Kidney (tissue), 14 donors: Measurements from ENCODE around the gene LTA4H. TPM values are rescaled to one million over a fixed set of nuclear protein-coding genes. Genes with fewer than 3 reads are reported as not detected.

Experiments
- DNase-seq, 5 donors: peaks; one replicate each; pipeline ENCODE4 v3.0.0-alpha.2; 2013 to 2020
- FAIRE-seq: peaks from 2 replicates; lab custom pipeline; 2012; peaks lifted over from hg19 to GRCh38; lab: Jason Lieb, UNC
- H3K27ac ChIP-seq, 2 donors: one replicate each; pipeline ENCODE4 v1.7.0; 2013; ENCODE audit warnings: low read depth in 2 of 2, low read length in 2 of 2, inconsistent platforms in 1 of 2
- H3K27me3 ChIP-seq: one replicate; pipeline ENCODE4 v1.7.1; 2013; ENCODE audit warnings: low read length, inconsistent platforms; ENCODE audit not compliant: control insufficient read depth, insufficient read depth
- H3K36me3 ChIP-seq, 3 donors: one replicate each; pipeline versions ENCODE4 v1.7.0 to v1.7.1; 2013; ENCODE audit warnings: low read length in 3 of 3, control low read depth in 1 of 3, inconsistent platforms in 1 of 3; ENCODE audit not compliant: insufficient read depth in 3 of 3, control insufficient read depth in 2 of 3
- H3K4me1 ChIP-seq, 3 donors: one replicate each; pipeline versions ENCODE4 v1.7.0 to v1.7.1; 2013; ENCODE audit warnings: low read length in 3 of 3, inconsistent platforms in 1 of 3, low read depth in 1 of 3; ENCODE audit not compliant: control insufficient read depth in 2 of 3, insufficient read depth in 2 of 3
- H3K4me3 ChIP-seq, 3 donors: one replicate each; pipeline versions ENCODE4 v1.7.0 to v1.8.1; 2013; ENCODE audit warnings: low read length in 3 of 3, control low read depth in 1 of 3, inconsistent platforms in 1 of 3
- H3K9ac ChIP-seq, 3 donors: one replicate each; pipeline versions ENCODE4 v1.7.0 to v1.7.1; 2013; ENCODE audit warnings: low read length in 3 of 3, control low read depth in 1 of 3, inconsistent platforms in 1 of 3
- H3K9me3 ChIP-seq, 3 donors: one replicate each; pipeline versions ENCODE4 v1.7.0 to v1.7.1; 2013; ENCODE audit warnings: low read length in 3 of 3, control low read depth in 1 of 3, inconsistent platforms in 1 of 3; ENCODE audit not compliant: control insufficient read depth in 2 of 3, insufficient read depth in 1 of 3
- intact Hi-C: fragments of 100-400 bp; cut with DNase I; formaldehyde crosslinking; loops from one replicate; pipeline ENCODE4 v1.11.1; 2022
- polyA plus RNA-seq: library from polyadenylated mRNA; stranded (reverse); fragments of 350-450 nt; fragmentation: Illumina TruSeq; extraction: RNeasy Lipid Tissue Mini Kit (QIAGEN cat#74804); gene quantifications from one replicate; pipeline ENCODE4 v1.2.3, GENCODE V29; 2014; ENCODE audit warnings: low read depth, low replicate concordance; ENCODE audit not compliant: insufficient read depth
- total RNA-seq: library from RNA; stranded (reverse); fragmentation: NEBNext Ultra II Directional; extraction: Animal tissue kit (Norgen Biotek cat#: 25700); gene quantifications from one replicate; pipeline ENCODE4 v1.2.1, GENCODE V29; 2021
- TF ChIP-seq, protein P1 (sequence below): IDR thresholded peaks from 3 replicates; pipeline ENCODE4 v1.5.1; 2012; ENCODE audit warnings: mild to moderate bottlenecking, moderate library complexity, borderline replicate concordance; ENCODE audit not compliant: insufficient read depth; ENCODE audit errors: extremely low read depth
- donor health status: control.
- donor health status: control.
- donor health status: control.
- donor health status: control.
- donor health status: control.
- donor health status: DM: yes; HTN: yes; CAD: no.
- donor health status: Normal renal cell carcinoma (clear cell type).

Gene LTA4H
- total and polyA plus RNA-seq, 2 donors from 2014 or later = 56.5 to 57.4 TPM

GRCh38 chr12:95988506-95989275, 46.7 kb downstream of the LTA4H start:
- Histone ChIP-seq H3K9me3 (no peaks in the 10 kb centered on the region), H3K27me3 (no peaks in the 10 kb centered on the region), H3K4me1 (peaks cover 0 to 2% (median 0%) of the 10 kb centered on the region in 3 donors), H3K27ac (no peak overlapping the region), H3K4me3 (no peak overlapping the region), H3K36me3 (no peaks in the 10 kb centered on the region), H3K9ac (no peak overlapping the region)
- TF ChIP-seq, protein P1, sequence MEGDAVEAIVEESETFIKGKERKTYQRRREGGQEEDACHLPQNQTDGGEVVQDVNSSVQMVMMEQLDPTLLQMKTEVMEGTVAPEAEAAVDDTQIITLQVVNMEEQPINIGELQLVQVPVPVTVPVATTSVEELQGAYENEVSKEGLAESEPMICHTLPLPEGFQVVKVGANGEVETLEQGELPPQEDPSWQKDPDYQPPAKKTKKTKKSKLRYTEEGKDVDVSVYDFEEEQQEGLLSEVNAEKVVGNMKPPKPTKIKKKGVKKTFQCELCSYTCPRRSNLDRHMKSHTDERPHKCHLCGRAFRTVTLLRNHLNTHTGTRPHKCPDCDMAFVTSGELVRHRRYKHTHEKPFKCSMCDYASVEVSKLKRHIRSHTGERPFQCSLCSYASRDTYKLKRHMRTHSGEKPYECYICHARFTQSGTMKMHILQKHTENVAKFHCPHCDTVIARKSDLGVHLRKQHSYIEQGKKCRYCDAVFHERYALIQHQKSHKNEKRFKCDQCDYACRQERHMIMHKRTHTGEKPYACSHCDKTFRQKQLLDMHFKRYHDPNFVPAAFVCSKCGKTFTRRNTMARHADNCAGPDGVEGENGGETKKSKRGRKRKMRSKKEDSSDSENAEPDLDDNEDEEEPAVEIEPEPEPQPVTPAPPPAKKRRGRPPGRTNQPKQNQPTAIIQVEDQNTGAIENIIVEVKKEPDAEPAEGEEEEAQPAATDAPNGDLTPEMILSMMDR = no peak
- FAIRE-seq (no peak), DNase-seq (no peak)
- intact Hi-C loops = no loop called here

GRCh38 chr12:95986635-95987570, 48.5 kb downstream of the LTA4H start:
- FAIRE-seq = no peak
- intact Hi-C loops = no loop called here
- Histone ChIP-seq H3K9me3 (no peaks in the 10 kb centered on the region), H3K36me3 (no peaks in the 10 kb centered on the region), H3K4me3 (no peak overlapping the region), H3K27me3 (no peaks in the 10 kb centered on the region), H3K9ac (no peak overlapping the region), H3K27ac (no peak overlapping the region), H3K4me1 (peaks cover 0 to 2% (median 0%) of the 10 kb centered on the region in 3 donors)
- DNase-seq = no peak
- TF ChIP-seq, protein P1 = no peak

GRCh38 chr12:95984682-95985081, 50.7 kb downstream of the LTA4H start:
- Histone ChIP-seq H3K27me3 (no peaks in the 10 kb centered on the region), H3K36me3 (no peaks in the 10 kb centered on the region), H3K4me3 (no peak overlapping the region), H3K27ac (no peak overlapping the region), H3K9me3 (no peaks in the 10 kb centered on the region), H3K9ac (no peak overlapping the region), H3K4me1 (peaks cover 0 to 2% (median 0%) of the 10 kb centered on the region in 3 donors)
- no peak for FAIRE-seq
- DNase-seq = no peak
- TF ChIP-seq, protein P1 = no peak
- intact Hi-C loops = no loop called here
